Adipose tissue (tissue), 3 donors: ENCODE results near the gene MCAM. TPM values are rescaled to one million over a fixed set of nuclear protein-coding genes. Genes with fewer than 3 reads are reported as not detected.

ENCODE experiments used
- H3K27ac ChIP-seq: one replicate; pipeline ENCODE4 v1.5.1; 2013; ENCODE audit warnings: low read depth, low read length
- WGBS, 3 donors: extraction: QIAGEN DNeasy Blood & Tissue Kit; methylation state at CpG; one replicate each; pipeline ENCODE4 v1.1.7; 2013; 5-methylcytosine and 5-hydroxymethylcytosine counted together
- polyA plus RNA-seq, 3 donors: library from polyadenylated mRNA; stranded (reverse); fragments of 200-250 nt; gene quantifications; one replicate each; pipeline ENCODE4 v1.2.3, GENCODE V29; 2013
- donor health status: healthy with polysubstance abuse.
- donor health status: Bipolar disorder and iron deficiency.
- donor health status: healthy.

MCAM gene
- polyA plus RNA-seq, 3 donors = 45.3 to 517 (median 120) TPM

DNA sequence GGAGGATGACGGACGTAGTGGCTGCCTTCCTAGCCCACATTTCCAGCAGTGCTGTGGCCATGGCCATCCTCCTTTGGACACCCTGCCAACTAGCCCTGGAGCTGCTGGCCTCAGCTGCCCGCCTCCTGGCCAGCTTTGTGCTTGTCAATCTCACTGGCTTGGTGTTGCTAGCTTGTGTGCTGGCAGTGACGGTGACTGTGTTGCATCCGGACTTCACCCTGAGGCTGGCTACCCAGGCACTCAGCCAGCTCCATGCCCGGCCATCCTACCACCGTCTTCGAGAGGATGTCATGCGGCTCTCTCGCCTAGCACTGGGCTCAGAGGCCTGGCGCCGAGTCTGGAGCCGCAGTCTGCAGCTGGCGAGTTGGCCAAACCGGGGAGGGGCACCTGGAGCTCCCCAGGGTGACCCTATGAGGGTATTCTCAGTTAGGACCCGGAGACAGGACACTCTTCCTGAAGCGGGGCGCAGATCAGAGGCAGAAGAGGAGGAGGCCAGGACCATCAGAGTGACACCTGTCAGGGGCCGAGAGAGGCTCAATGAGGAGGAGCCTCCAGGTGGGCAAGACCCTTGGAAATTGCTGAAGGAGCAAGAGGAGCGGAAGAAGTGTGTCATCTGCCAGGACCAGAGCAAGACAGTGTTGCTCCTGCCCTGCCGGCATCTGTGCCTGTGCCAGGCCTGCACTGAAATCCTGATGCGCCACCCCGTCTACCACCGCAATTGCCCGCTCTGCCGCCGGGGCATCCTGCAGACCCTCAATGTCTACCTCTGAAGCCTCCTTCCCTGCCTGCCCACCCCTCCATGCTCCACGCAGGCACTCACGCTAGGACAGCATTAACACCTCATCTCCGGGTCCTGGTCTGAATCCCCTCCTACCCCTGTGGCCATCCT lies 19.0 kb upstream of the MCAM start:
- WGBS, 3 donors = 85 to 87% (median 86%) methylated on average over 30 of the region's 30 CpGs
- H3K27ac ChIP-seq = no peak overlapping the region

DNA sequence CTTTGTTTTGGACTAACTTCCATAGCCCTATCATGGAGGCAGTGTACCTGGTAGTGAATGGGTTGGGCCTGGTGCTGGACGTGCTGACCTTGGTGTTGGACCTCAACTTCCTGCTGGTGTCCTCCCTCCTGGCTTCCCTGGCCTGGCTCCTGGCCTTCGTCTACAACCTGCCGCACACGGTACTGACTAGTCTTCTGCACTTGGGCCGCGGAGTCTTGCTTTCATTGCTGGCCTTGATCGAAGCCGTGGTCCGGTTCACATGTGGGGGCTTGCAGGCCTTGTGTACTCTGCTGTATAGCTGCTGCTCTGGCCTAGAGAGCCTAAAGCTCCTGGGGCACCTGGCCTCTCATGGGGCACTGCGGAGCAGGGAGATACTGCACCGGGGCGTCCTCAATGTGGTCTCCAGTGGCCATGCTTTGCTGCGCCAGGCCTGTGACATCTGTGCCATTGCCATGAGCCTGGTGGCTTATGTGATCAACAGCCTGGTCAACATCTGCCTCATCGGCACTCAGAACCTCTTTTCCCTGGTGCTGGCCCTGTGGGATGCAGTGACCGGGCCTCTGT lies 18.2 kb upstream of the MCAM start:
- 58 to 66% (median 62%) methylated on average over 15 of the region's 15 CpGs for WGBS, 3 donors
- H3K27ac ChIP-seq = no peak overlapping the region

DNA sequence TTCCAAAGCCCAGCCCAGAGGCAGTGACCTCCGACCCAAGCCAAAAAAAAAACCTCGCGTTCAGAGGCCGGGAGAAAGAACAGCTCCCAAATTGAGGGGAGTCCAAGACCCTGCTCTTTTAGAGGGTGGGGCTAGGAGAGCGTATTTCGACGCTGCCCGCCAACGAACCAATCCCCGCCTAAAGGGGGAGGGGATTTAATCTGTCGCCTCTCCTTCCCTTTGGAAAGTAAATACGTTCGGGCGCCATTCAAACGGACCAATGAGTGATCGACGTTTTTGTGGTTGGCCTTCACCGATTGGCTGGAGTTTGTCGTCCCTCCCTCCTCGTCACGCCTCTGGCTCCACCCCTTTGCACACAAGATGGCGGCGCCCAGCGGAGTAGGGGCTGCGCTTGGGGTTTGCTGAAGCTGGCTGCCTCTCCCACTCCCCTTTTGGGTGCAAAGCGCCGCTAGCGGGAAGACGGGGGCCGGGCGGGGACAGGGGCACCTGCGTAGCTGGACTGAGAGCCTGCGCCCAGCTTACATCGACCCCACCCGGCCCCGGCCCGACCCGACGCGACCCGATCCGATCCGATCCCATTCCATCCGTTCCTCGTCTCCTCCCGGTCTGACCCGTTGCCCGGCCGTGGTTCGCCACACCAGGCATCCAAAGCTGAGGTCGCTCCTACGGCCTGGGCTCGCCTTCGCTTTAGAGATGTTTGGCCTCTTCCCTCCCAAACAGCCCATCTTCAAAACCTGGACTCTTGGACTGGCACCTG lies 17.4 kb upstream of the MCAM start, which contains the start of gene RNF26:
Gene RNF26 (plus strand): TSS at position 354 of the 757 bp plus-strand sequence. CDS start 596 bp downstream, outside the sequence.
- H3K27ac ChIP-seq = no peak within 1 kb of the TSS
- 0 to 1% (median 0%) methylated on average over 53 to 54 of the region's 54 CpGs for WGBS, 3 donors

DNA sequence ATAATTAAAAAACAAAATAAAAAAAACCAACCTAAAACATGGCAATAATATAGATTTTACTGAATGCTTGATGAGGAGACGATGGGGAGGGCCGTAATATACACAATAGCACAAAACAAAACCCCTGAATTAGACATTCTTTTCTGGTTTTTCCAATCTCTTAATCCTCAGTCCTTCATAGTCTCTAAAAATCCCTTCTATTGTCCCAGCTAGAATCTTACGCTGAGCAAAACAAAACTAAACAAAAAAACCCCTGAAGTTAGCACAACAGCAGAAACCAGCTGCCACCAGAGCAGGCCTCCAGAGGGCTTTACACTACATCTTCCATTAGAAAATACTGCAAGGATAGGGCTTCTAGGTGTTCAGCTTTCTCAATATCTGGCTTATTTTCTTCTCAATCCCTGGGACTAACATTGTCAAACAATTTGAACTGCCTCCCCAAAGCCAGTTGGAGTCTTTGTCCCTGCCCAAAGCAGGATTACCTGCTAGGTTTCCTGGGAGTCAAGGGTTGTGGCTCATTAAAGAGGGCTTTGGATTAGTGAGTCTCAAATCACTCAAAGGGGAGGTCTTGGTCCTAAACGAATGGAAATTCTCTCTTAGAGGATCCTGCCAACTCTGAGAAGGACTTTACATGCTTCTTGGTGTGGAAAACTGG lies 15.3 kb upstream of the MCAM start:
- 83 to 84% (median 83%) methylated on average over 4 of the region's 4 CpGs for WGBS, 3 donors
- H3K27ac ChIP-seq = no peak overlapping the region

DNA sequence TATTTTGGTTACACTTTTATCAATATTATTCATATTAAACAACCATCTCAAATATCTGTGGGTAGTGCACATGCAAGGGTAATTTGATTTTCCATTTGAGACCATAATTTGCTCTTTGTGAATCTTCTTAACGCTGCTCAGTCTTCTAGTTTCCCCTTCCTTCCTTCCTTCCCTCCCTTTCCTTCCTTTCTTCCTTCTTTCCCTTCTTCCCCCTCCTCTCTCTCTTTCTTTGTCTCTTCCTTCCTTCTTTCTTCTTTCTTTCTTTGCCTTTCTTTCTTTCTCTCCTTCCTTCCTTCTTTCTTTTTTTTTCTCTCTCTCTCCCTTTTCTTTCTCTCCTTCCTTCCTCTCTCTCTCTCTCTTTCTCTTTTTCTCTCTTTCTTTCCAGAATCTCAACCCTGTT lies 13.3 kb upstream of the MCAM start:
- WGBS, 3 donors = 29 to 41% (median 37%) methylated on average over 1 of the region's 1 CpG
- H3K27ac ChIP-seq = no peak overlapping the region

DNA sequence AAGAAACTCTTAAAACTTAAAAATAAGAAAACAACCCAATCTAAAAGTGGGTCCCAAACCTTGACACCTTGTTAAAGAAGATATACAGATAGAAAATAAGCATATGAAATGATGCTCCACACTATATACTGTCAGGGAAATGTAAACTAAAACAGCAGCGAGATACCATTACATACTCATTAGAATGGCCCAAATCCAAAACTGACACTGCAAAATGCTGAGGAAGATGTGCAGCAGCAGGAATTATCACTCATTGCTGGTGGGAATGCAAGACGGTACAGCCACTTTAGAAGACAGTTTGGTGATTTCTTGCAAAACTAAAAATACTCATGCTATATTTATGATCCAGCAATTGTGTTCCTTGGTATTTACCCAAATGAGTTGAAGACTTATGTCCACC lies 12.4 kb upstream of the MCAM start:
- no peak overlapping the region for H3K27ac ChIP-seq
- WGBS, 3 donors = 58 to 69% (median 63%) methylated on average over 2 of the region's 2 CpGs

DNA sequence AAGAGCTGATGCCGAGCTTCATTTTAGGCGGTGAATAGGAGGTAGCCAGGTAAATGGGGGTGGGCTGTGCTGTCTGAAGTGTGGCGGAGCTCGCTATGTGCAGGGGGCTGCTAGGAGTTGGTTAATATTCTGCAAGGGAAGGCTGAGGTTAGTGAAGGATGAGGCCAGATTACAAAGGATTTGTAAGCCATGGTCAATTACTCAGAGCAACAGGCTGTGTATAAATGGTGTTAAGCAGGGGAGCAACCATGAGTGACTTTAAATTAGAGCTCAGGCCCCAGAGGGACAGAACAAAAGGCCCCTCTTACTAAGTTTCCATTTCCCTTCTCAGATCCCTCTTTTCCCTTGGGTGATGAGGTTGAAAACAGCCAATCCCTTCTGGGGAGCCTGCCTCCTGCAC lies 7.3 kb upstream of the MCAM start:
- WGBS, 3 donors = 49 to 68% (median 57%) methylated on average over 4 of the region's 4 CpGs
- no peak overlapping the region for H3K27ac ChIP-seq

DNA sequence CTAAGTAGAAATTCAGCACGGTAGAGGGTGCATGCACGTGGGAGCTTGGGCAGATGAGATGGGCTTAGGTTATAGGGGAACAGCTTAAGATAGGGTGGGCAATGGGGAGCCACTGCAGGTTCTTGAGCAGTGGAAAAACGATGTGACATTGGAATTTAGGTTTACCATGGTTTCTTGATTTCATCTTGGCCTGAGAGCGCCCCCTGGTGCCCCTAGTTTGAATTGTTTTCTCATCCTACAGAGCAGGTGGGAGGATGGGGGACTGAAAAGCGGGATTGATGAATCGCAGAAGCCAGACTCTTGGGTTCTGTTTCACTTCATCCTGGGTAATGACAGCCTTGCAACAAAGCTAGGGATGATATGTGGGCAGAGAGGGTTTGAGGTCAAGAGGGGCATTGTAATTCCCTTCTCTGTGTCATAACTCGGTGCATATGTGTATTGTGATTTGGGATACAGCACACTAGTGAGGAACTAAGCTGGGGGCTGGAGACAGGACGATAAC lies 6.7 kb upstream of the MCAM start:
- no peak overlapping the region for H3K27ac ChIP-seq
- 17 to 20% (median 18%) methylated on average over 8 of the region's 8 CpGs for WGBS, 3 donors

DNA sequence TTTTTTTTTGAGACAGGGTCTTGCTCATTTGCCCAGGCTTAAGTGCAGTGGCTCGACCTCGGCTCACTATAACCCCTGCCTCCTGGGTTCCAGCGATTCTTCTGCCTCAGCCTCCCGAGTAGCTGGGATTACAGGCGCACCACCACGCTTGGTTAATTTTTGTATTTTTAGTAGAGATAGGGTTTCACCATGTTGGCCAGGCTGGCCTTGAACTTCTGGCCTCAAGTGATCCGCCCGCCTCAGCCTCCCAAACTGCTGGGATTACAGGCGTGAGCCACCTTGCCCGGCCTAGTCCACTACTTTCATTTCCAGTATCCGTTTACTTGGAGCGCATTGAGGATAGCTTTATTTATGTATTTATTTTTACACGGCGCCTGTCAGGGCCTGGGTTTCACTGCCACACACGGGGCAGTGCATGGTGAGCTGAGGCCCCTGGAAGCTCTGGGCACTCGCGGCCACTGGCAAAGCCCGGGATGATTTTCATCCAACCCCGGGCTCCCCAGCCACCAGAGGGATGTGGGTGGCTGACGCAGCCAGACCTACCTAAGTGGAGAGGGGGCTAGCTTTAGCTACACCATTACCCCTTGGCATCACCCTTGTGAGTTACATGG lies 6.1 kb upstream of the MCAM start:
- 84 to 86% (median 85%) methylated on average over 20 of the region's 20 CpGs for WGBS, 3 donors
- H3K27ac ChIP-seq = no peak overlapping the region

DNA sequence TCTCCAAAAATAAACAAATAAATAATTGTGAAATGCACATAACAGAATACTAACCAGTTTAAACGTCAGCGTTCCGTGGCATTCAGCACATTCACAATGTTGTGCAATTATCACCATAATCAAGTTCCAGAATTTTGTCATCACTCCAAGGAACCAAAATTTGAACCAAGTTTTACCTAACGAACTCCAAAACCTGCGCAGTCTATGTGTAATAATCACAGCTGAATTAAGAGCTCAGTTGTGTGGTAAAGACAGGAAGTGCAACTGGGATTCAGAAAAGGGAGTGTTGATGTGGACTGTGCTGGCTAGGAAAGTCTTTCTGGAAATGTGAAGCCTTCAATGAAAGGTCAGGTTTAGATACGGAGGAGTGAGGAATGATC lies 5.4 kb upstream of the MCAM start:
- WGBS, 3 donors = 37 to 61% (median 43%) methylated on average over 6 of the region's 6 CpGs
- H3K27ac ChIP-seq = no peak overlapping the region

DNA sequence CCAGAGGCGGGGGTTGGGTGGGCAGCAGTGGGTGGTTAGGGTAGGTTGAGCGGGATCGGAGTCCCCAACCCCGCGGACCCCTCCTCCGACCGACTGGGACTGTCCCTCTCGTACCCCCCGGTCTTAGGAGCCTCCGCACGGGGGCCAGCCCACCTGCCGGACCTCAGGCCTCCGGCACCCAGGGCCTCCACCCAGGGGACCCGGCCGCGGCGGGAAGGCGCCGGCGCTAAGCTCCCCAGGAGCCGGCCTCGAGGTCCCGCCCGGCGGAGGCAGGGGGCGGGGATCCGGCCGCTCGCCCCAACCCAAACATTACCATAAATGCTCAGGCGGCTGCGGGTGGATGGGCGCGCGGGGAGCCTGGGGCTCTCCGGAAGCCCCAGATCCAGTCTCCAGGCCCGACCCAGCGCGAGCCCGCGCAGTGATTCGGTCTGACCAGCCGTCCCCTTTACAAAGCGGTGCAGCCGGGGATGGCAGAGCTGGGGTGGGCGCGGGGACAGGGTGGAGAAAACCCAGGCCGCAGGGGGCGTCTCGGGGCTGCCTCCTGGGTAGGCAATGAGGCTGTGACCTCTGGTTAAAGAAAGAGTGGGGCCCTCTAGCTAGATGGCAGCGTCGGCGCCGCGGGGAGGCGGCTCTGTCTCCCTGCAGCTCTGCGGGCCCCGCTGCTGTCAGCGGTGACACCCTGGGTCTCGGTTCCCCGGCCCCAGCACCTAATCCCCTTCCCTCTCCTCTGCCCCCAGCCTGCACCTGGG lies 4.0 kb upstream of the MCAM start:
- H3K27ac ChIP-seq = peak overlapping the region; percentile 44
- WGBS, 3 donors = 1 to 4% (median 3%) methylated on average over 42 to 60 of the region's 60 CpGs

DNA sequence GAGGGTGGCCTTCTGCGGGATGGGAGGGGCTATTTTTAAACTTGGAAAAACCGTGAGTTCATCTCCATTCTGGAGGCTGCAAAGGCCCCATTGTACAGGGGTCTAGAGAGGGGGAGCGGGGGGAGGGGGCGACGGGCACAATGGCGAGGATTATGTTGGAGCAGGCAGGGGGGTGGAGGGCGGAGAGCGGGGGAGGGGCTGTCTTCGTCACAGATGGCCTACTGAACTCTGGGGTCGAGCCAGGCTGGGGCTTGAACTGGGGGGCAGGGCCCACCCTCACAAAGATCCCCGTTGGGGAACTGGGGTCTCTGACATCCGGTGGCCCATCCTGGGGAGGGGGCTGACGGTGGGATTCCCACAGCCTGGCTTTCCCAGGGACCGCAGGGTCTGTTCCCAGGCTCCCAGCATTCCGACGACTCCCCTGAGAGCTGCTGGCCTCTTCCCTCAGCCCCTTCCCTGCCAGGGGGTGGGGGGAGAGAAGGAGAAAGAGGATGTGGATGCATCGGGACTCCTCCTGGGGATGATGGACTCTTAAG lies 3.4 kb upstream of the MCAM start:
- 34 to 62% (median 36%) methylated on average over 14 to 17 of the region's 17 CpGs for WGBS, 3 donors
- H3K27ac ChIP-seq = peak overlapping the region; percentile 44

DNA sequence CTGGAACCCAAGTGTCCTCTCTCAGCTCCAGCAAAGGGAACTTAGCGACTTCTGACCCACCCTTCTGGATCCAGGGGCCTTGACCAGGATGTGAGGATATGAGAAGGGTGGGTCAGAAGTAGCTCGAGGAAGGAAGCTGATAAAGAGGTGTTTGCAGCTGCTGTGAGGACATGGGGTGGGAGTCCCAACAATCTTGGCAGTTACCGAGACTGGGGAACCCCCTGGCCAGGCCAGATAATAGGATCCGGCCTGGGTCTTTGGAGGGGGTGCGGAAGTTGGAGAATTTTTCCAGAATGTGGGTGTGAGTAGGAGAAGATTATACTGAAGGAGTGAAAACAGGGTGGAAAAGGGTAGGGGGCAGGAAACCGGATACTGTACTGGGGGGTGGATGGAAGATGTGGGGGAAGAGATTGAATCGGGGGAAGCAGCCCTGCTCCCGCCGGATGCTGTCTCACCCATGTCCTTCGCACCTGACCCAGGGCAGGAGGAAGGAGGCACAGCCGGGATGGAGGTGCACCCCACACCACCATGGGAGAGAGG lies 2.8 kb upstream of the MCAM start:
- H3K27ac ChIP-seq = peak overlapping the region; percentile 53
- 48 to 84% (median 51%) methylated on average over 11 of the region's 11 CpGs for WGBS, 3 donors

DNA sequence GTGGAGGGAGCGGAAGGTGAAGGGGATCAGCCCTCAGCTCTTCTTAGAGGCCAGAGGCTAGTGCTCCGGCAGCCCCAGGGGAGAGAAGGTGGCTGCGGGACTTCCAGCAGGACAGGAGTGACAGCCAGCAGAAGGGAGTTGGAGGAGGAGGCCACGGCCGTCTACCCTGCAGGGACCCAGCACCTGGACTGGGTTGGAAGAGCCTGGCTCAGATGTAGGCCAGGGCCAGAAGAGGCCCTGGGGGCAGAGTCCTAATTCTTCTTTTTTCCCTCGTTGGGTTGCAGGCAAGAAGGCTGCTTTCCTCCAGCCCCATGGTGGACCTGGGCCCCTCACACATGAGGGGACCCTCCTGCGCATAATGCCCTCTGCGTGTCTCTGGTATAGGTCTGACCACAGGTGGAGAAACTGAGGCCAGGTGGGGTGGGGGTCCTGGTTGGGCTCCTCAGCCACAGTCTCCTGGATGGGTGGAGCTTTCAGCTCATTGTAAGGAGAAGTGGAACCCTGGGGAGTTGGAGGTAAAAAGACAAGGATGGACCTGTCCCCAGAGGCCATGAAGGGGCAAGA lies 2.3 kb upstream of the MCAM start:
- WGBS, 3 donors = 71 to 90% (median 75%) methylated on average over 7 to 8 of the region's 8 CpGs

DNA sequence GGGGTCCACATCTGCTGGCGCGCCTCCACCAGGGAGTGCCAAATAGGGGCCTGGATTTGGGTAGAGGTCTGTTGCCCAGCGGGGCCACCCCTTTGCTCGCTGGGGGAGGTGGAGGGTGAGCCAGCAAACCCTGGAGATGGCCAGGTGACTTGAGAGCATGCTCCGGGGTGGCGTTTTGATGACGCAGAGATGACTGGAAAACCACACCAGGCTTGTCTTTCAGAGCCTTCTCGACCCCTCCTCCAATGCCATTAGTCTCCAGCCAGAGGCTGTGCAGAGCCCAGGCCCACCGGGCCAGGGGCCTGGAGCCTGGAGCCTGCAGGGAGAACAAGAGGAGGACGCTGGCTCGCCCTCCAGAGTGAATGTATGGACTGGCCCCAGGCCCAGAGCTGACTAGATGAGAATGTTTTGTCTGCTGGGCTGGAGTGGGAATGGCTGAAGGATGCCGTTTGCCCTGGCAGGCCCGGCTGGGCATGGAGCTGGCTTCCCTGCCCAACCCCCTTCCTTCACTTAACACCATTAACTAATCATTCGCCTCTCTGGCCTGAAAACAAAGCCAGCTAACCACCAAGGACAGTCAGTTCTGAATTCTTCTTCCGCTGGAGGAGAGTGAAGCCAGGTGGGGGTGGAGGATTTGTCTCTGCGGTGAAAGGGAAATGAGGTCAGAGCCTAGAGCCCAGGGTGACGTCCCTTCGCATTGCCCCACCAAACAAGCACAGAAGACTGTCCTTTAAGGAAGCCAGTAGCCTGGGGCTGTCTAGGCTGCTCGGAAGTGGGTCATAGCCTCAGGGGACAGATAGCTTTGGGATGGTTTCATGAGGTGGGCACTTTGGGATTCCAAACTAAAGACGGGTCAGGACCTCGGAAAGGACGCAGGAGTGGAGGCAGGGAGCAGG lies 1.6 kb upstream of the MCAM start:
- WGBS, 3 donors = 54 to 69% (median 58%) methylated on average over 22 of the region's 22 CpGs
- no peak overlapping the region for H3K27ac ChIP-seq

More for the DNA sequence above, 2.3 kb upstream of the MCAM start:
- H3K27ac ChIP-seq = peak overlapping the region; percentile 53
